GM23338 (cell line): ENCODE measurements around the gene KMT2C. TPM values are rescaled to one million over a fixed set of nuclear protein-coding genes. Genes with fewer than 3 reads are reported as not detected.

Source experiments
- ATAC-seq: fragments of 200-7000 bp; cut with Tn5 transposase; 3 replicates; pipeline ENCODE4 v1.9.1; 2020
- DNase-seq: peaks from one replicate; pipeline ENCODE4 v3.0.0-alpha.2; 2015; ENCODE audit warnings: low spot score
- H2AFZ ChIP-seq: fragments of 200-600 bp; sonication (generic); 2 replicates; pipeline ENCODE4 v1.8.0; 2016; ENCODE audit warnings: antibody characterized with exemption, mild to moderate bottlenecking, moderate library complexity
- H3F3A ChIP-seq: fragments of 200-600 bp; sonication (generic); replicated peaks from 2 replicates; pipeline ENCODE4 v1.8.0; 2017; ENCODE audit warnings: antibody characterized with exemption, mixed run types, low read depth
- H3K27ac ChIP-seq: fragments of 200-600 bp; sonication (generic); 2 replicates; pipeline ENCODE4 v1.6.1; 2016; ENCODE audit warnings: low read depth
- H3K27me3 ChIP-seq: fragments of 200-600 bp; sonication (generic); 2 replicates; pipeline ENCODE4 v1.8.0; 2016; ENCODE audit warnings: mild to moderate bottlenecking, mixed run types, moderate library complexity; ENCODE audit not compliant: insufficient read depth
- H3K36me3 ChIP-seq: fragments of 200-600 bp; sonication (generic); 2 replicates; pipeline ENCODE4 v1.8.0; 2016; ENCODE audit warnings: mild to moderate bottlenecking; ENCODE audit not compliant: insufficient read depth
- H3K4me1 ChIP-seq: fragments of 200-600 bp; sonication (generic); 2 replicates; pipeline ENCODE4 v1.8.0; 2016; ENCODE audit warnings: mild to moderate bottlenecking, moderate library complexity; ENCODE audit not compliant: insufficient read depth
- H3K4me2 ChIP-seq: fragments of 200-600 bp; sonication (generic); 2 replicates; pipeline ENCODE4 v1.7.1; 2017; ENCODE audit warnings: mixed run types
- H3K4me3 ChIP-seq: fragments of 200-600 bp; sonication (generic); 2 replicates; pipeline ENCODE4 v1.6.1; 2016; ENCODE audit warnings: mixed run types
- H3K79me2 ChIP-seq: fragments of 200-600 bp; sonication (generic); replicated peaks from 2 replicates; pipeline ENCODE4 v1.8.0; 2017; ENCODE audit warnings: mild to moderate bottlenecking; ENCODE audit not compliant: insufficient read depth
- H3K9me2 ChIP-seq: fragments of 200-600 bp; sonication (generic); 2 replicates; pipeline ENCODE4 v1.8.0; 2017; ENCODE audit not compliant: insufficient read depth
- H4K20me1 ChIP-seq: fragments of 200-600 bp; sonication (generic); replicated peaks from 2 replicates; pipeline ENCODE4 v1.8.0; 2017; ENCODE audit warnings: mild to moderate bottlenecking; ENCODE audit not compliant: insufficient read depth
- H3K27ac Mint-ChIP-seq: 2 replicates; pipeline ENCODE4 v1.8.0; 2020; ENCODE audit warnings: inconsistent platforms, mild to moderate bottlenecking, moderate library complexity, mixed read lengths
- H3K27me3 Mint-ChIP-seq: 3 replicates; pipeline ENCODE4 v1.8.0; 2022; ENCODE audit warnings: low read depth, mild to moderate bottlenecking, moderate library complexity, mixed read lengths, inconsistent platforms; ENCODE audit not compliant: insufficient read depth, poor library complexity
- H3K36me3 Mint-ChIP-seq: 3 replicates; pipeline ENCODE4 v1.8.0; 2021; ENCODE audit warnings: low read depth, mild to moderate bottlenecking, inconsistent platforms, moderate library complexity, mixed read lengths
- H3K4me1 Mint-ChIP-seq: 3 replicates; pipeline ENCODE4 v1.8.0; 2020; ENCODE audit warnings: mild to moderate bottlenecking, inconsistent platforms, mixed read lengths
- H3K4me3 Mint-ChIP-seq: 3 replicates; pipeline ENCODE4 v1.8.0; 2021; ENCODE audit warnings: moderate library complexity, mild to moderate bottlenecking, inconsistent platforms, mixed read lengths
- H3K9me3 Mint-ChIP-seq: 3 replicates; pipeline ENCODE4 v1.8.0; 2020; ENCODE audit warnings: moderate library complexity, mild to moderate bottlenecking, inconsistent platforms, mixed read lengths
- CTCF ChIP-seq, 2 experiments: fragments of 200-600 bp in 1 of 2; sonication (generic) in 1 of 2; conservative IDR thresholded peaks; 2 replicates each; pipeline versions ENCODE4 v1.5.1 to v1.6.1; 2016 to 2017; ENCODE audit warnings: antibody characterized with exemption in 2 of 2, low read depth in 2 of 2, mild to moderate bottlenecking in 2 of 2, moderate library complexity in 1 of 2
- NANOG ChIP-seq: IDR thresholded peaks from 2 replicates; pipeline ENCODE4 v1.6.1; 2016; ENCODE audit warnings: antibody characterized with exemption, borderline replicate concordance
- POLR2AphosphoS5 ChIP-seq: IDR thresholded peaks from 2 replicates; pipeline ENCODE4 v1.6.1; 2016; ENCODE audit warnings: antibody characterized with exemption, low read depth
- REST ChIP-seq: IDR thresholded peaks from one replicate; pipeline ENCODE4 v1.6.1; 2018; ENCODE audit warnings: antibody characterized with exemption; ENCODE audit not compliant: unreplicated experiment
- STAT1 ChIP-seq: IDR thresholded peaks from one replicate; pipeline ENCODE4 v1.6.1; 2016; ENCODE audit warnings: antibody characterized with exemption; ENCODE audit not compliant: unreplicated experiment
- ZNF462 ChIP-seq: fragments of 250-450 bp; sonication (Bioruptor Pico); IDR thresholded peaks from 2 replicates; pipeline ENCODE4 v1.5.0; 2020; ENCODE audit warnings: mild to moderate bottlenecking, moderate library complexity
- polyA plus RNA-seq: library from polyadenylated mRNA; unstranded; fragments of >200 nt; fragmentation: Nextera tagmentation; extraction: Ambion mirVana; gene quantifications from 2 replicates; pipeline ENCODE4 v1.2.1, GENCODE V29; 2016
- total RNA-seq: library from RNA; depleted of rRNA; stranded (reverse); fragments of >200 nt; shearing (Covaris generic); gene quantifications from 2 replicates; pipeline ENCODE4 v1.2.3, GENCODE V29; 2014

The KMT2C gene
- total and polyA plus RNA-seq, 2 experiments from 2014 or later = 11.4 to 39.0 TPM

- Mint-ChIP-seq H3K4me3 (no peak overlapping the region), H3K27ac (no peak overlapping the region), H3K36me3 (no peaks in the 10 kb centered on the region), H3K27me3 (peaks cover 6% of the 10 kb centered on the region), H3K4me1 (peaks cover 11% of the 10 kb centered on the region), H3K9me3 (peaks cover 12% of the 10 kb centered on the region)
- Histone ChIP-seq H3K4me1 (peaks cover 13% of the 10 kb centered on the region), H4K20me1 (peaks cover 8% of the 10 kb centered on the region), H3K4me3 (no peak overlapping the region), H3K27me3 (no peaks in the 10 kb centered on the region), H3K9me2 (no peaks in the 10 kb centered on the region), H2AFZ (no peak overlapping the region), H3K27ac (no peak overlapping the region), H3K4me2 (no peak overlapping the region), H3K36me3 (no peaks in the 10 kb centered on the region), H3K79me2 (peaks cover 88% of the 10 kb centered on the region), H3F3A (no peaks in the 10 kb centered on the region)
- ATAC-seq = no peak
- no peak for DNase-seq
- no peak for TF ChIP-seq CTCF (conservative IDR thresholded peaks at IDR 0.05; ENCODE audit: low read depth in 2 of 2)
- TF ChIP-seq NANOG = no peak
- no peak for TF ChIP-seq REST
- TF ChIP-seq STAT1 = no peak
- no peak for TF ChIP-seq POLR2AphosphoS5
- no peak for TF ChIP-seq ZNF462 (CRISPR knock-in tag)
Measured at GRCh38 chr7:152414779-152415178, 21.0 kb downstream of the KMT2C start.
